ENCODE data around the gene CNBD2.
"Not testable (repeated sequence)": the region's sequence is repeated elsewhere in the genome, so short reads cannot be mapped to it uniquely, and the experiment has no call there.

DNA sequence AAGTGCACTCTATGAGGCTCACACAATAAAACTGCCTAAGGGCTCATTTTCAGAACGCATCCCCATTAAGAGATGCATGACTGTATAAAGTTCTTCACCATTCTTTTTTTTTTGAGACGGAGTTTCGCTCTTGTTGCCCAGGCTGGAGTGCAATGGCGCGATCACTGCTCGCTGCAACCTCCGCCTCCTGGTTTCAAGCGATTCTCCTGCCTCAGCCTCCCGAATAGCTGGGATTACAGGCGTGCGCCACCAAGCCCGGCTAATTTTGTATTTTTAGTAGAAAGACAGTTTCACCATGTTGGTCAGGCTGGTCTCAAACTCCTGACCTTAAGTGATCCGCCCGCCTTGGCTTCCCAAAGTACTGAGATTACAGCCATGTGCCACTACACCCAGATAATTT, 16.3 kb upstream of the CNBD2 start:
- TF ChIP-seq, protein P1, sequence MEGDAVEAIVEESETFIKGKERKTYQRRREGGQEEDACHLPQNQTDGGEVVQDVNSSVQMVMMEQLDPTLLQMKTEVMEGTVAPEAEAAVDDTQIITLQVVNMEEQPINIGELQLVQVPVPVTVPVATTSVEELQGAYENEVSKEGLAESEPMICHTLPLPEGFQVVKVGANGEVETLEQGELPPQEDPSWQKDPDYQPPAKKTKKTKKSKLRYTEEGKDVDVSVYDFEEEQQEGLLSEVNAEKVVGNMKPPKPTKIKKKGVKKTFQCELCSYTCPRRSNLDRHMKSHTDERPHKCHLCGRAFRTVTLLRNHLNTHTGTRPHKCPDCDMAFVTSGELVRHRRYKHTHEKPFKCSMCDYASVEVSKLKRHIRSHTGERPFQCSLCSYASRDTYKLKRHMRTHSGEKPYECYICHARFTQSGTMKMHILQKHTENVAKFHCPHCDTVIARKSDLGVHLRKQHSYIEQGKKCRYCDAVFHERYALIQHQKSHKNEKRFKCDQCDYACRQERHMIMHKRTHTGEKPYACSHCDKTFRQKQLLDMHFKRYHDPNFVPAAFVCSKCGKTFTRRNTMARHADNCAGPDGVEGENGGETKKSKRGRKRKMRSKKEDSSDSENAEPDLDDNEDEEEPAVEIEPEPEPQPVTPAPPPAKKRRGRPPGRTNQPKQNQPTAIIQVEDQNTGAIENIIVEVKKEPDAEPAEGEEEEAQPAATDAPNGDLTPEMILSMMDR (IDR thresholded peaks at IDR 0.05), result not testable (repeated sequence)
- TF ChIP-seq POLR2A, POLR2AphosphoS5 (IDR thresholded peaks at IDR 0.05): not testable (repeated sequence)

Measured in sigmoid colon (tissue), 4 donors.